ENCODE data around the gene TFB1M. TPM values are rescaled to one million over a fixed set of nuclear protein-coding genes. Genes with fewer than 3 reads are reported as not detected.
A peak's percentile ranks its signal among the peaks of the same experiment; 100 is the strongest.

Gene TFB1M
- total RNA-seq, 2 donors from 2014 or later = 6.6 to 11.0 TPM

GRCh38 chr6:155248008-155249001, 66.0 kb downstream of the TFB1M start:
- Histone ChIP-seq H3K27me3 (replicated peaks; ENCODE audit: insufficient read depth) (no peaks in the 10 kb centered on the region), H3K9me3 (no peaks in the 10 kb centered on the region), H3K4me1 (ENCODE audit: control insufficient read depth in 1 of 2, low read depth in 2 of 2) (peaks cover 0 to 9% of the 10 kb centered on the region in 2 donors), H3K27ac (no peak overlapping the region), H3K36me3 (no peaks in the 10 kb centered on the region), H3K4me3 (no peak overlapping the region)
- DNase-seq (ENCODE audit: low spot score) = no peak
- ATAC-seq (ENCODE audit: insufficient number of reproducible peaks, low FRiP score, low read depth) = no peak
- TF ChIP-seq CTCF (IDR thresholded peaks at IDR 0.05) = peak; percentile 68

GRCh38 chr6:155247618-155248007, 66.7 kb downstream of the TFB1M start:
- H3K27ac ChIP-seq = no peak overlapping the region
- no peaks in the 10 kb centered on the region for H3K27me3 ChIP-seq (replicated peaks; ENCODE audit: insufficient read depth)
- DNase-seq (ENCODE audit: low spot score) (no peak), ATAC-seq (ENCODE audit: insufficient number of reproducible peaks, low FRiP score, low read depth) (no peak)
- no peaks in the 10 kb centered on the region for H3K9me3 ChIP-seq
- H3K4me1 ChIP-seq (ENCODE audit: control insufficient read depth in 1 of 2, low read depth in 2 of 2) = peaks cover 0 to 9% of the 10 kb centered on the region in 2 donors
- H3K36me3 ChIP-seq = no peaks in the 10 kb centered on the region
- no peak overlapping the region for H3K4me3 ChIP-seq
- TF ChIP-seq CTCF (IDR thresholded peaks at IDR 0.05) = no peak

- no peak for TF ChIP-seq CTCF (IDR thresholded peaks at IDR 0.05)
These were observed 67.5 kb downstream of the TFB1M start for GRCh38 chr6:155246825-155247224.

GRCh38 chr6:155245831-155246230, 68.5 kb downstream of the TFB1M start:
- ATAC-seq (ENCODE audit: insufficient number of reproducible peaks, low FRiP score, low read depth) = no peak
- H3K36me3 ChIP-seq = no peaks in the 10 kb centered on the region
- no peaks in the 10 kb centered on the region for H3K9me3 ChIP-seq
- H3K27ac ChIP-seq = no peak overlapping the region
- TF ChIP-seq CTCF (IDR thresholded peaks at IDR 0.05) = no peak
- no peak for DNase-seq (ENCODE audit: low spot score)
- no peak overlapping the region for H3K4me3 ChIP-seq
- no peaks in the 10 kb centered on the region for H3K27me3 ChIP-seq (replicated peaks; ENCODE audit: insufficient read depth)
- H3K4me1 ChIP-seq (ENCODE audit: control insufficient read depth in 1 of 2, low read depth in 2 of 2) = peaks cover 0 to 9% of the 10 kb centered on the region in 2 donors

More at GRCh38 chr6:155246825-155247224, 67.5 kb downstream of the TFB1M start:
- Histone ChIP-seq H3K4me1 (ENCODE audit: control insufficient read depth in 1 of 2, low read depth in 2 of 2) (peaks cover 0 to 9% of the 10 kb centered on the region in 2 donors), H3K27ac (no peak overlapping the region), H3K27me3 (replicated peaks; ENCODE audit: insufficient read depth) (no peaks in the 10 kb centered on the region), H3K9me3 (no peaks in the 10 kb centered on the region), H3K36me3 (no peaks in the 10 kb centered on the region), H3K4me3 (no peak overlapping the region)
- ATAC-seq (ENCODE audit: insufficient number of reproducible peaks, low FRiP score, low read depth) = no peak
- DNase-seq (ENCODE audit: low spot score) = no peak

- H3K27ac ChIP-seq = no peak overlapping the region
- H3K4me3 ChIP-seq = no peak overlapping the region
- H3K36me3 ChIP-seq = peaks cover 3% of the 10 kb centered on the region
- no peak for TF ChIP-seq CTCF (IDR thresholded peaks at IDR 0.05)
- peaks cover 0 to 9% of the 10 kb centered on the region in 2 donors for H3K4me1 ChIP-seq (ENCODE audit: control insufficient read depth in 1 of 2, low read depth in 2 of 2)
- ATAC-seq (ENCODE audit: insufficient number of reproducible peaks, low FRiP score, low read depth) (no peak), DNase-seq (ENCODE audit: low spot score) (no peak)
- no peaks in the 10 kb centered on the region for H3K27me3 ChIP-seq (replicated peaks; ENCODE audit: insufficient read depth)
- no peaks in the 10 kb centered on the region for H3K9me3 ChIP-seq
These were observed 69.1 kb downstream of the TFB1M start for GRCh38 chr6:155245193-155245592.
